ENCODE results near the gene JMJD6. TPM values are rescaled to one million over a fixed set of nuclear protein-coding genes. Genes with fewer than 3 reads are reported as not detected.

The JMJD6 gene
- total and polyA plus RNA-seq, 2 of the 8 experiments (the other 6 are each of a cell fraction or from before 2014, with no cell fraction given) = 8.6 to 18.6 TPM

GRCh38 chr17:76740329-76741118, 14.1 kb upstream of the JMJD6 start (continued):
- no peak for TF ChIP-seq CHD7 (IDR thresholded peaks at IDR 0.05; ENCODE audit: insufficient replicate concordance, low read length)
- TF ChIP-seq TAF7 (optimal IDR thresholded peaks at IDR 0.05; ENCODE audit: borderline replicate concordance, low read depth, low read length) = no peak
- no peak for TF ChIP-seq SUZ12 (IDR thresholded peaks at IDR 0.05; ENCODE audit: low read length)
- no peak for TF ChIP-seq CREB1 (IDR thresholded peaks at IDR 0.05)
- no peak for TF ChIP-seq PHF8 (conservative IDR thresholded peaks at IDR 0.05; ENCODE audit: low read depth, low read length)
- TF ChIP-seq BRCA1 (IDR thresholded peaks at IDR 0.05; ENCODE audit: low read depth, low read length) = no peak
- no peak for TF ChIP-seq CTCF (IDR thresholded peaks at IDR 0.05; ENCODE audit: control extremely low read depth in 1 of 3, insufficient read depth in 1 of 3, low read depth in 1 of 3, low read length in 3 of 3)

Measured in H1 (cell line).